DOHH2 (cell line): ENCODE measurements around the gene ITGA3.

Experiments
- H3F3A ChIP-seq: fragments of 200-600 bp; sonication (generic), shearing (Covaris generic); 2 replicates; pipeline ENCODE4 v1.6.0; 2016; ENCODE audit warnings: antibody characterized with exemption, mild to moderate bottlenecking; ENCODE audit not compliant: control insufficient read depth, insufficient read depth
- H3K27ac ChIP-seq: fragments of 200-600 bp; sonication (generic); 2 replicates; pipeline ENCODE4 v1.5.1; 2014; ENCODE audit warnings: low read depth, mild to moderate bottlenecking, low read length, moderate library complexity
- H3K27me3 ChIP-seq: fragments of 200-600 bp; sonication (generic); 2 replicates; pipeline ENCODE4 v1.6.1; 2014; ENCODE audit warnings: mild to moderate bottlenecking, low read length, mixed read lengths; ENCODE audit not compliant: control insufficient read depth
- H3K36me3 ChIP-seq: fragments of 200-600 bp; sonication (generic); 2 replicates; pipeline ENCODE4 v1.6.1; 2014; ENCODE audit warnings: mild to moderate bottlenecking, low read length, moderate library complexity, mixed read lengths; ENCODE audit not compliant: control insufficient read depth
- H3K4me1 ChIP-seq: fragments of 200-600 bp; sonication (generic); 2 replicates; pipeline ENCODE4 v1.6.1; 2014; ENCODE audit warnings: mild to moderate bottlenecking, low read length, mixed read lengths; ENCODE audit not compliant: control insufficient read depth
- H3K4me2 ChIP-seq: fragments of 200-600 bp; sonication (generic); 2 replicates; pipeline ENCODE4 v1.6.0; 2014; ENCODE audit warnings: mild to moderate bottlenecking, low read length, moderate library complexity
- H3K4me3 ChIP-seq: fragments of 200-600 bp; sonication (generic); 2 replicates; pipeline ENCODE4 v1.5.1; 2014; ENCODE audit warnings: mild to moderate bottlenecking, low read length, mixed read lengths
- H3K79me2 ChIP-seq: fragments of 200-600 bp; sonication (generic); 2 replicates; pipeline ENCODE4 v1.6.1; 2014; ENCODE audit warnings: mild to moderate bottlenecking, low read length, mixed read lengths; ENCODE audit not compliant: control insufficient read depth
- H3K9me2 ChIP-seq: fragments of 200-600 bp; sonication (generic); replicated peaks from 2 replicates; pipeline ENCODE4 v1.6.1; 2014; ENCODE audit warnings: mild to moderate bottlenecking, low read length, mixed read lengths; ENCODE audit not compliant: control insufficient read depth
- H3K9me3 ChIP-seq: fragments of 200-600 bp; sonication (generic); 2 replicates; pipeline ENCODE4 v1.6.1; 2014; ENCODE audit warnings: antibody characterized with exemption, low read length, mixed read lengths; ENCODE audit not compliant: control insufficient read depth, insufficient read depth
- H4K20me1 ChIP-seq: fragments of 200-600 bp; sonication (generic); 2 replicates; pipeline ENCODE4 v1.6.0; 2014; ENCODE audit warnings: low read depth, mild to moderate bottlenecking, antibody characterized with exemption, low read length, moderate library complexity; ENCODE audit not compliant: control insufficient read depth, insufficient read depth
- CTCF ChIP-seq: fragments of 200-600 bp; sonication (generic); IDR thresholded peaks from one replicate; pipeline ENCODE4 v1.5.1; 2014; ENCODE audit warnings: antibody characterized with exemption, mild to moderate bottlenecking, low read depth, low read length; ENCODE audit not compliant: poor library complexity, severe bottlenecking
- EZH2phosphoT487 ChIP-seq: fragments of 200-600 bp; sonication (generic); IDR thresholded peaks from 2 replicates; pipeline ENCODE4 v1.6.1; 2017; ENCODE audit warnings: borderline replicate concordance, mild to moderate bottlenecking, antibody characterized with exemption, low read length, moderate library complexity, mixed read lengths

The ITGA3 gene

GRCh38 chr17:50014471-50015088 lies 41.3 kb upstream of the ITGA3 start:
- H3K9me2 ChIP-seq = no peaks in the 10 kb centered on the region
- H3K4me3 ChIP-seq = no peak overlapping the region
- H3K27ac ChIP-seq = no peak overlapping the region
- no peaks in the 10 kb centered on the region for H3K9me3 ChIP-seq
- no peak for TF ChIP-seq EZH2phosphoT487
- no peak for TF ChIP-seq CTCF
- peaks cover 7% of the 10 kb centered on the region for H3K27me3 ChIP-seq
- H4K20me1 ChIP-seq = no peaks in the 10 kb centered on the region
- H3K4me2 ChIP-seq = no peak overlapping the region
- H3K79me2 ChIP-seq = no peaks in the 10 kb centered on the region
- H3F3A ChIP-seq = no peaks in the 10 kb centered on the region
- no peaks in the 10 kb centered on the region for H3K36me3 ChIP-seq
- no peaks in the 10 kb centered on the region for H3K4me1 ChIP-seq

- Histone ChIP-seq H3K4me1 (no peaks in the 10 kb centered on the region), H3K27me3 (peaks cover 7% of the 10 kb centered on the region), H3K4me2 (no peak overlapping the region), H3K36me3 (no peaks in the 10 kb centered on the region), H3K4me3 (no peak overlapping the region), H3K27ac (no peak overlapping the region), H4K20me1 (no peaks in the 10 kb centered on the region), H3K79me2 (no peaks in the 10 kb centered on the region), H3F3A (no peaks in the 10 kb centered on the region), H3K9me3 (no peaks in the 10 kb centered on the region), H3K9me2 (no peaks in the 10 kb centered on the region)
- TF ChIP-seq EZH2phosphoT487 (no peak), CTCF (no peak)
Measured at GRCh38 chr17:50015146-50015545, 40.8 kb upstream of the ITGA3 start.

- H3F3A ChIP-seq = peaks cover 8% of the 10 kb centered on the region
- H3K9me3 ChIP-seq = peaks cover 4% of the 10 kb centered on the region; the same call in 1 of the 2 replicates
- no peaks in the 10 kb centered on the region for H3K9me2 ChIP-seq
- H4K20me1 ChIP-seq = no peaks in the 10 kb centered on the region
- no peaks in the 10 kb centered on the region for H3K79me2 ChIP-seq
- no peaks in the 10 kb centered on the region for H3K4me1 ChIP-seq
- H3K4me3 ChIP-seq = no peak overlapping the region
- no peak for TF ChIP-seq CTCF
- TF ChIP-seq EZH2phosphoT487 = no peak
- H3K27ac ChIP-seq = no peak overlapping the region
- H3K4me2 ChIP-seq = no peak overlapping the region
- H3K36me3 ChIP-seq = no peaks in the 10 kb centered on the region
- peaks cover 6% of the 10 kb centered on the region for H3K27me3 ChIP-seq
Measured at GRCh38 chr17:50018909-50019308, 37.0 kb upstream of the ITGA3 start.
